K562 (cell line): ENCODE measurements around the gene C16orf86. TPM values are rescaled to one million over a fixed set of nuclear protein-coding genes. Genes with fewer than 3 reads are reported as not detected.

Experiments
- HIVEP1 ChIP-seq: fragments of 250-450 bp; sonication (Bioruptor Pico); IDR thresholded peaks from 2 replicates; pipeline ENCODE4 v1.4.0; 2020; ENCODE audit warnings: mild to moderate bottlenecking
- IRF9 ChIP-seq: fragments of 450-650 bp; IDR thresholded peaks from 2 replicates; pipeline ENCODE4 v1.6.1; 2016; ENCODE audit warnings: missing biosample characterization, missing genetic modification characterization
- ZNF398 ChIP-seq: fragments of 250-450 bp; sonication (Bioruptor Pico); IDR thresholded peaks from 2 replicates; pipeline ENCODE4 v1.8.0; 2021; ENCODE audit warnings: moderate library complexity, mild to moderate bottlenecking, inconsistent platforms
- ZNF655 ChIP-seq: fragments of 250-450 bp; sonication (Bioruptor Pico); IDR thresholded peaks from 2 replicates; pipeline ENCODE4 v1.5.0; 2021
- polyA plus RNA-seq, 8 experiments: library from polyadenylated mRNA; depleted of rRNA in 4 of 8; stranded (reverse) in 5 of 8; unstranded in 3 of 8; fragments of >200 nt; fragmentation: Nextera tagmentation in 2 of 8; fragmentation: Illumina TruSeq in 1 of 8; extraction: Ambion mirVana in 2 of 8; extraction: Trizol in 1 of 8; gene quantifications; 2 replicates each; pipeline versions ENCODE4 v1.2.1 to v1.2.3, GENCODE V29; 2011 to 2014; ENCODE audit warnings: inconsistent platforms in 1 of 8, missing spikeins in 1 of 8
- total RNA-seq, 7 experiments: library from RNA; depleted of rRNA in 6 of 7; stranded (reverse); fragments of >200 nt in 6 of 7; fragmentation: Illumina TruSeq in 2 of 7; extraction: Trizol in 2 of 7; gene quantifications; 2 replicates each; pipeline versions ENCODE4 v1.2.1 to v1.2.3, GENCODE V29; 2011 to 2021; ENCODE audit warnings: low replicate concordance in 1 of 7
- TF ChIP-seq, protein P1 (sequence below): fragments of 450-650 bp; formaldehyde crosslinking; IDR thresholded peaks from 2 replicates; pipeline ENCODE4 v1.4.0; 2020; ENCODE audit warnings: mild to moderate bottlenecking, moderate library complexity

C16orf86 gene
- total and polyA plus RNA-seq, 9 of the 15 experiments (the other 6 are each of a cell fraction or from before 2014, with no cell fraction given), result 0.13 to 1.2 (median 0.27) TPM; not detected in 3

DNA sequence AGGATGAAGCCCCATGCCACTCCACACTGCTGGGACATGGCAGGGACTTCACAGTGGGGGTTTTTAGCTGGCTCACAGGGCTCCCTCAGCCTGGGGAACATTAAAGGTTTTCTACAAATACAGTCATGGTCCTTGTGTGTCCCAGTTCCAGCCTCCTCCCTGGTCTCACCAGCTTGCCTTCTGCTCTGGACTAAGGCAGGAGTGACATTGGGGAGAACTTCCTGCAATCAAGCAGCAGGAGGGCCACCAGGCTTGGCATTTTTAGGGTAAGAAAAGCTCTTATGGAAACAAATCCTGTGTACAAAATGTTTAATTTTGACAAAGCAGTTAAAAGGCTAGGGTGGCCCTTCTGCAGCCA lies 4.0 kb upstream of the C16orf86 start (continued):
- TF ChIP-seq ZNF655 (CRISPR knock-in tag), result no peak
- TF ChIP-seq IRF9, result no peak
- no peak for TF ChIP-seq ZNF398 (CRISPR knock-in tag)
- TF ChIP-seq, protein P1, sequence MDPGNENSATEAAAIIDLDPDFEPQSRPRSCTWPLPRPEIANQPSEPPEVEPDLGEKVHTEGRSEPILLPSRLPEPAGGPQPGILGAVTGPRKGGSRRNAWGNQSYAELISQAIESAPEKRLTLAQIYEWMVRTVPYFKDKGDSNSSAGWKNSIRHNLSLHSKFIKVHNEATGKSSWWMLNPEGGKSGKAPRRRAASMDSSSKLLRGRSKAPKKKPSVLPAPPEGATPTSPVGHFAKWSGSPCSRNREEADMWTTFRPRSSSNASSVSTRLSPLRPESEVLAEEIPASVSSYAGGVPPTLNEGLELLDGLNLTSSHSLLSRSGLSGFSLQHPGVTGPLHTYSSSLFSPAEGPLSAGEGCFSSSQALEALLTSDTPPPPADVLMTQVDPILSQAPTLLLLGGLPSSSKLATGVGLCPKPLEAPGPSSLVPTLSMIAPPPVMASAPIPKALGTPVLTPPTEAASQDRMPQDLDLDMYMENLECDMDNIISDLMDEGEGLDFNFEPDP (CRISPR knock-in tag), result no peak
- no peak for TF ChIP-seq HIVEP1 (CRISPR knock-in tag)
